ENCODE results near the gene POFUT1. TPM values are rescaled to one million over a fixed set of nuclear protein-coding genes. Genes with fewer than 3 reads are reported as not detected.
"Not testable (repeated sequence)": the region's sequence is repeated elsewhere in the genome, so short reads cannot be mapped to it uniquely, and the experiment has no call there.

Gene POFUT1
- total RNA-seq, 1 donor from 2014 or later = 46.3 TPM

DNA sequence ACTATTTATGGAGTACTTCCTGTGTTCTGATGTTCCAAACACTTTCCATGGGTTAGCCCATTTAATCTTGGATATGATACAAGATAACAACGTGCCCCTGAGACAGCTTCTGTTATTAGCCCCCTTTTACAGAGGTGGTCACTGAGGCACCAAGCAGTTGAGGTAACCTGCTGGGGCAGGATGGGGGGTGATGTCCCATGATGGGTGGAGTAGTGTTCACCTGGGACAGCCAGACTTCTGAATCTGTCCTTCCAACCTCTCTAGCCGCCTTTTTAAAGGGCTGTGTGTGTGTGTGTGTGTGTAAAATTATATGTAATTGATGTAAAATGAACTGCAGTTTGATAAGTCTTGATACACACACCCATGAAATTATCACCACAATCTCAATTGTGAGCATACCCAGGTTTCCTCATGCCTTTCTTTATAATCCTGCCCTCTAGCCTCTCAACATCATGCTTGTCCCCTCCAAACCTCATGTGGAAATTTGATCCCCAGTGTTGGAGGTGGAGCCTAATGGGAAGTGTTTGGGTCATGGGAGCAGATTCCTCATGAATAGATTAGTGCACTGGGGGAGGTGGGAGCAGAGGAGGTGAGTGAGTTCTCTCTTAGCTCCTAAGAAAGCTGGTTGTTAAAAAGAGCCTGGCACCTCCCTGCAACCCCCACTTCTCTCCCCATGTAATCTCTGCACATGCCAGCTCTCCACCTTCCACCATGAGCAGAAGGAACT, 39.3 kb upstream of the POFUT1 start:
- TF ChIP-seq, protein P1, sequence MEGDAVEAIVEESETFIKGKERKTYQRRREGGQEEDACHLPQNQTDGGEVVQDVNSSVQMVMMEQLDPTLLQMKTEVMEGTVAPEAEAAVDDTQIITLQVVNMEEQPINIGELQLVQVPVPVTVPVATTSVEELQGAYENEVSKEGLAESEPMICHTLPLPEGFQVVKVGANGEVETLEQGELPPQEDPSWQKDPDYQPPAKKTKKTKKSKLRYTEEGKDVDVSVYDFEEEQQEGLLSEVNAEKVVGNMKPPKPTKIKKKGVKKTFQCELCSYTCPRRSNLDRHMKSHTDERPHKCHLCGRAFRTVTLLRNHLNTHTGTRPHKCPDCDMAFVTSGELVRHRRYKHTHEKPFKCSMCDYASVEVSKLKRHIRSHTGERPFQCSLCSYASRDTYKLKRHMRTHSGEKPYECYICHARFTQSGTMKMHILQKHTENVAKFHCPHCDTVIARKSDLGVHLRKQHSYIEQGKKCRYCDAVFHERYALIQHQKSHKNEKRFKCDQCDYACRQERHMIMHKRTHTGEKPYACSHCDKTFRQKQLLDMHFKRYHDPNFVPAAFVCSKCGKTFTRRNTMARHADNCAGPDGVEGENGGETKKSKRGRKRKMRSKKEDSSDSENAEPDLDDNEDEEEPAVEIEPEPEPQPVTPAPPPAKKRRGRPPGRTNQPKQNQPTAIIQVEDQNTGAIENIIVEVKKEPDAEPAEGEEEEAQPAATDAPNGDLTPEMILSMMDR (IDR thresholded peaks at IDR 0.05; ENCODE audit: unreplicated experiment) = no peak
- Mint-ChIP-seq H3K9me3 (no peaks in the 10 kb centered on the region), H3K27me3 (ENCODE audit: low read depth) (no peaks in the 10 kb centered on the region), H3K4me3 (no peak overlapping the region), H3K27ac (peak overlapping the region; percentile 14), H3K36me3 (peaks cover 31% of the 10 kb centered on the region), H3K4me1 (peaks cover 7% of the 10 kb centered on the region)
- DNase-seq (ENCODE audit: low spot score in 2 of 2, unreplicated experiment in 2 of 2) = no peak

DNA sequence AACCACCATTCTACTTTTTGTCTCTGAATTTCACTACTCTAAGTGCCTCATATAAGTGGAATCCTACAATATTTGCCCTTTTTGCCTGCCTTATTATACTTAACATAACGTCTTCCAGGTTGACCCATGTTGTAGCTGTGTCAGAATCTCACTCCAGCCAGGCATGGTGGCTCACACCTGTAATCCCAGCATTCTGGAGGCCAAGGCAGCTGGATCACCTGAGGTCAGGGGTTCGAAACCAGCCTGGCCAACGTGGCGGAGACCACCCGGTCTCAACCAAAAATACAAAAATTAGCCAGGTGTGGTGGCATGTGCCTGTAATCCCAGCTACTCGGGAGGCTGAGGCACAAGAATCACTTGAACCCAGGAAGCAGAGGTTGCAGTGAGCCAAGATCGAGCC, 30.0 kb upstream of the POFUT1 start:
- not testable (repeated sequence) for H3K27ac Mint-ChIP-seq; DNase-seq (ENCODE audit: low spot score in 2 of 2, unreplicated experiment in 2 of 2); H3K4me3 Mint-ChIP-seq; H3K36me3 Mint-ChIP-seq; H3K4me1 Mint-ChIP-seq; H3K9me3 Mint-ChIP-seq; H3K27me3 Mint-ChIP-seq (ENCODE audit: low read depth)

- peaks cover 4% of the 10 kb centered on the region for H3K9me3 Mint-ChIP-seq
- no peaks in the 10 kb centered on the region for H3K27me3 Mint-ChIP-seq (ENCODE audit: low read depth)
- TF ChIP-seq, protein P1 (IDR thresholded peaks at IDR 0.05; ENCODE audit: unreplicated experiment) = no peak
- H3K4me3 Mint-ChIP-seq = no peak overlapping the region
- H3K36me3 Mint-ChIP-seq = peaks cover 6% of the 10 kb centered on the region
- DNase-seq (ENCODE audit: low spot score in 2 of 2, unreplicated experiment in 2 of 2) = no peak
- no peak overlapping the region for H3K27ac Mint-ChIP-seq
- no peaks in the 10 kb centered on the region for H3K4me1 Mint-ChIP-seq
Measured at GRCh38 chr20:32179515-32179914, 28.2 kb upstream of the POFUT1 start.

- H3K36me3 Mint-ChIP-seq = peaks cover 6% of the 10 kb centered on the region
Measured at GRCh38 chr20:32179934-32180333, 27.7 kb upstream of the POFUT1 start.

DNA sequence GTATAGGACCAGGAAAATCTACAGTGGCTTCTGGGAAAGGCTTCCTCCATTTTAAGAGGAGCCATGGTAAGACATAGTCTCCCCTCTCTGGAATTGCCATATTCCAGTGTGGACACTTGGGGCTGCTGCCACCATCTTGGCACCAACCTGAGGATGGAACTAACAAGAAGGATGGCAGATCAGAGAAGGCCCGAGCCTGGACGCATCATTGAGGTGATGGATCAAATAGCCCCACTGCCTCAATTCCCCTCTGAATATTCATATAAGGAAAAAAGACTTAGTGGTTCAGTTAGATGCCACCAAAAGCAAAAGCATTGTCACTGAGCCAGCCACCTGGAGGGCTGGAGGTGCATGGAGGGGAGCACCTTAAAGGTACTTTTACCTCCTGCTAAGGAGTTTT, 26.1 kb upstream of the POFUT1 start:
- Mint-ChIP-seq H3K27me3 (ENCODE audit: low read depth) (no peaks in the 10 kb centered on the region), H3K4me3 (no peak overlapping the region), H3K36me3 (peaks cover 8% of the 10 kb centered on the region), H3K27ac (no peak overlapping the region), H3K4me1 (no peaks in the 10 kb centered on the region), H3K9me3 (peaks cover 4% of the 10 kb centered on the region)
- TF ChIP-seq, protein P1 (IDR thresholded peaks at IDR 0.05; ENCODE audit: unreplicated experiment) = no peak
- DNase-seq (ENCODE audit: low spot score in 2 of 2, unreplicated experiment in 2 of 2) = no peak

More at GRCh38 chr20:32179934-32180333, 27.7 kb upstream of the POFUT1 start:
- no peaks in the 10 kb centered on the region for H3K4me1 Mint-ChIP-seq
- TF ChIP-seq, protein P1 (IDR thresholded peaks at IDR 0.05; ENCODE audit: unreplicated experiment) = no peak
- H3K4me3 Mint-ChIP-seq = no peak overlapping the region
- no peak overlapping the region for H3K27ac Mint-ChIP-seq
- H3K9me3 Mint-ChIP-seq = peaks cover 4% of the 10 kb centered on the region
- no peaks in the 10 kb centered on the region for H3K27me3 Mint-ChIP-seq (ENCODE audit: low read depth)
- no peak for DNase-seq (ENCODE audit: low spot score in 2 of 2, unreplicated experiment in 2 of 2)

GRCh38 chr20:32183947-32184635, 23.6 kb upstream of the POFUT1 start:
- H3K4me1 Mint-ChIP-seq = peaks cover 14% of the 10 kb centered on the region
- H3K27ac Mint-ChIP-seq = no peak overlapping the region
- H3K9me3 Mint-ChIP-seq = no peaks in the 10 kb centered on the region
- H3K36me3 Mint-ChIP-seq = peaks cover 2% of the 10 kb centered on the region
- no peak overlapping the region for H3K4me3 Mint-ChIP-seq
- no peaks in the 10 kb centered on the region for H3K27me3 Mint-ChIP-seq (ENCODE audit: low read depth)
- no peak for DNase-seq (ENCODE audit: low spot score in 2 of 2, unreplicated experiment in 2 of 2)
- TF ChIP-seq, protein P1 (IDR thresholded peaks at IDR 0.05; ENCODE audit: unreplicated experiment) = no peak

Measured in mesothelial cell of epicardium (in vitro differentiated cells).